PFSK-1 (cell line): Measurements from ENCODE around the gene MAPKBP1.

Experiments
- FOXP2 ChIP-seq: optimal IDR thresholded peaks from 2 replicates; pipeline ENCODE3; 2011; ENCODE audit warnings: borderline replicate concordance, control low read depth, inconsistent platforms; ENCODE audit not compliant: insufficient read depth; ENCODE audit errors: extremely low read length, extremely low read depth
- POLR2AphosphoS5 ChIP-seq: IDR thresholded peaks from 2 replicates; pipeline ENCODE4 v1.6.1; 2012; ENCODE audit warnings: low read depth, mild to moderate bottlenecking, control low read depth, low read length, moderate library complexity
- SIN3A ChIP-seq: IDR thresholded peaks from 2 replicates; pipeline ENCODE4 v1.6.1; 2012; ENCODE audit warnings: mild to moderate bottlenecking, low read length, moderate library complexity, borderline replicate concordance; ENCODE audit not compliant: insufficient read depth
- TAF1 ChIP-seq: IDR thresholded peaks from 2 replicates; pipeline ENCODE4 v1.6.1; 2012; ENCODE audit warnings: low read length, control low read depth, borderline replicate concordance; ENCODE audit not compliant: insufficient read depth
- TF ChIP-seq, protein P1 (sequence below), 2 experiments: IDR thresholded peaks; 2 replicates each; pipeline versions ENCODE4 v1.6.1 to v1.8.0; 2011 to 2012; ENCODE audit warnings: low read depth in 2 of 2, low read length in 2 of 2, control low read depth in 1 of 2, inconsistent platforms in 1 of 2, mild to moderate bottlenecking in 1 of 2, moderate library complexity in 1 of 2; ENCODE audit not compliant: insufficient read depth in 1 of 2

The MAPKBP1 gene

DNA sequence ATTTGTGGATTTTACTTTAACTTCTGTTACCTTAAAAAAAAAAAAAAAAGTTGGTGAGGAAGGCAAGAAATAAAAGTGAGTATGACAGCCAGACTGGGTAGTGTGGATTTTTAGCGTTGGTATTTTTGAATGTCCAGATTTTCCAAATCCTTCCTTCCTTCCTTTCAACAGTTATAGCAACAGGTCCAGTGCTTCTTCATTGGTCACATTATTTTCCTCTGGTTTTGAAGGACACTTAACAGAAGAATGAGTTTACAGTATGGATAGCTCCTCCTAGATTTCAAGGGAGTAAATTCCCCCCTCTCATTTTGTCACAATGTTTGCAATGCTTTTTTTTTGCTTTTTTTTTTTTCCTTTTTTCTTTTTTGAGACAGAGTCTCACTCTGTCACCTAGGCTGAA is 6.4 kb downstream of the MAPKBP1 start:
- TF ChIP-seq POLR2AphosphoS5 (no peak), FOXP2 (no peak), SIN3A (no peak), TAF1 (no peak)
- TF ChIP-seq, protein P1, sequence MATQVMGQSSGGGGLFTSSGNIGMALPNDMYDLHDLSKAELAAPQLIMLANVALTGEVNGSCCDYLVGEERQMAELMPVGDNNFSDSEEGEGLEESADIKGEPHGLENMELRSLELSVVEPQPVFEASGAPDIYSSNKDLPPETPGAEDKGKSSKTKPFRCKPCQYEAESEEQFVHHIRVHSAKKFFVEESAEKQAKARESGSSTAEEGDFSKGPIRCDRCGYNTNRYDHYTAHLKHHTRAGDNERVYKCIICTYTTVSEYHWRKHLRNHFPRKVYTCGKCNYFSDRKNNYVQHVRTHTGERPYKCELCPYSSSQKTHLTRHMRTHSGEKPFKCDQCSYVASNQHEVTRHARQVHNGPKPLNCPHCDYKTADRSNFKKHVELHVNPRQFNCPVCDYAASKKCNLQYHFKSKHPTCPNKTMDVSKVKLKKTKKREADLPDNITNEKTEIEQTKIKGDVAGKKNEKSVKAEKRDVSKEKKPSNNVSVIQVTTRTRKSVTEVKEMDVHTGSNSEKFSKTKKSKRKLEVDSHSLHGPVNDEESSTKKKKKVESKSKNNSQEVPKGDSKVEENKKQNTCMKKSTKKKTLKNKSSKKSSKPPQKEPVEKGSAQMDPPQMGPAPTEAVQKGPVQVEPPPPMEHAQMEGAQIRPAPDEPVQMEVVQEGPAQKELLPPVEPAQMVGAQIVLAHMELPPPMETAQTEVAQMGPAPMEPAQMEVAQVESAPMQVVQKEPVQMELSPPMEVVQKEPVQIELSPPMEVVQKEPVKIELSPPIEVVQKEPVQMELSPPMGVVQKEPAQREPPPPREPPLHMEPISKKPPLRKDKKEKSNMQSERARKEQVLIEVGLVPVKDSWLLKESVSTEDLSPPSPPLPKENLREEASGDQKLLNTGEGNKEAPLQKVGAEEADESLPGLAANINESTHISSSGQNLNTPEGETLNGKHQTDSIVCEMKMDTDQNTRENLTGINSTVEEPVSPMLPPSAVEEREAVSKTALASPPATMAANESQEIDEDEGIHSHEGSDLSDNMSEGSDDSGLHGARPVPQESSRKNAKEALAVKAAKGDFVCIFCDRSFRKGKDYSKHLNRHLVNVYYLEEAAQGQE (IDR thresholded peaks at IDR 0.05; ENCODE audit: insufficient read depth in 1 of 2, low read depth in 2 of 2, low read length in 2 of 2) = no peak

DNA sequence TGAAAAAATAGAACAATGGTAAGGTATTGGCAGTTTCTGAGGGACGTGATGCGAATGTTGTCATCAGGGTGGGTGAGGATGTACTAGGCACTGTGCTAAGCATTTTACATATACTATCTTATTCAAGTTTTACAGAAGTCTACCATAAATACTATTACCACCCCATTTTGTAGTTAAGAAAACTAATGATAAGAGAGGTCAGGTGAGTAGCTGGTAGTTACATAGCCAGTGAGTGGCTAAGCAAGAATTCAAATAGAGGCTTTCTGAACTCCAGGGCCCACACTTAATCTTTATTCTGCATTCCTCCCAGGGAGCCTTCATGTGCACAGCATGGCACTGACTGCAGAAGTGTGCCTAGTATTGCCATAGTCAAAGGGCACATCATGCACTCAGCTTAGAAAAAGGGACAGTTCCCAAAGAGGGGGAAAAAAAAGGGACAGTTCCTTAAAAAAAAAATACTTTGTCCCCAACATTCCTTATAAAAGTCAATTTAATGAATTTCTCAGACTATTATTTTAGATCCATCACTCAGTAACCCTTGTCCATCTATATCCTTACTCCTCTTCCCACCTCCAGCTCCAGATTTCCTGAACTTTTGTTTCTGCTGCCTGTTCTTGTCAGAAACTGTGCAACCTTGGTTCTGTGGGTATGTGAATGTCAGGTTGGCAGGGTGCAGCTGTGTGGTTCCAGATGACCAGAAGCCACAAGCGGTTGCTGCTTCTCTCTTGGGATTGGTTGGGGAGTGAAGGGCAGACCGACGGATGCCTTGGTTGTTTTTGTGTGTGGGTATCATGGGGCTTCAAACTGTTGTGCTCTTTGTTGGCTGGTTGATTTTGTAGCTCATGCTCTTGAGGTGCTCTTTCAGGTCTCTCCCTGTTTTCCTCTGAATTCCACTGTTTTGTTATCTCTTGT is 8.3 kb downstream of the MAPKBP1 start:
- TF ChIP-seq SIN3A = no peak
- no peak for TF ChIP-seq POLR2AphosphoS5
- TF ChIP-seq FOXP2 = no peak
- no peak for TF ChIP-seq TAF1

DNA sequence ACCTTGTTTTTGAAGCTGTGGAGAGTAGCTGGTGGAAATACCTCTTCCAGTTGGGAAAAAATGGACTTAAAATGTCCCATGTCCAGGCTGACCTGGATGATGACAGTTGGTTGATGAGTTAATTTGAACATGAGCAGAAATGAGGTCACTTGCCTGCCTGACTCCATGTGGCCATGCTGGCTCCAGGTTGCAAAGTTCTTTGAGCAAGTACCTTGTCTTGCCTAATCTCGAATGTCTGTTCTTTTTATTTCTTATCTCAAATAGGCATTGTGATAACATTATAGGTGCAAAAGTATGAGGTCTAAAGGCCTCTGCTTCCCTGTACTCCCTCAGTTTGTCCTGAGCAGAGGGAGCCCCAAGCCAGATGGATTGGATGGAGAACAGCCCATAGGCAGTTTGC is 9.0 kb downstream of the MAPKBP1 start:
- TF ChIP-seq, protein P1 (IDR thresholded peaks at IDR 0.05; ENCODE audit: insufficient read depth in 1 of 2, low read depth in 2 of 2, low read length in 2 of 2) = no peak
- no peak for TF ChIP-seq SIN3A
- TF ChIP-seq POLR2AphosphoS5 = no peak
- TF ChIP-seq TAF1 = no peak
- TF ChIP-seq FOXP2 = no peak

DNA sequence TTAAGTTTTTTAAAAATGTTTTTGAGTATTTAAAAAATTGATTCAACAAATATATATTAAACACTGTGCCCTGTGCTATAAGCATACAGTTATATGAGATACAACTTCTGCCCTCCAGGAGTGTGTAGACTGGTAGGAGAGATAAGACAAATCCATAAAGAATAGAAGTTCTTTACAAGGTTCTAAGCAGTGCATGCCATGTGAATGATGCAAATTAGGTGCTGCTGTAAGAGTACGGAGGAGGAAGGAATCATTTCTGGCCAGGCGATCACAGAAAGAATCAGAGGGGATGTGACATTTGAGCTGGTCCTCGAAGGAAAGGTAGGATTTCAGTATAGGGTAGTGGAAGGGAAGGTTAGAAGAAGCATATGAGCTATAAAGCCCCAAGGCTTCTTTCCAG is 14.0 kb downstream of the MAPKBP1 start:
- TF ChIP-seq TAF1 = no peak
- no peak for TF ChIP-seq POLR2AphosphoS5
- TF ChIP-seq FOXP2 = no peak
- TF ChIP-seq, protein P1 (IDR thresholded peaks at IDR 0.05; ENCODE audit: insufficient read depth in 1 of 2, low read depth in 2 of 2, low read length in 2 of 2) = no peak
- TF ChIP-seq SIN3A = no peak

GRCh38 chr15:41789236-41789635 is 15.0 kb downstream of the MAPKBP1 start:
- TF ChIP-seq, protein P1 (IDR thresholded peaks at IDR 0.05; ENCODE audit: insufficient read depth in 1 of 2, low read depth in 2 of 2, low read length in 2 of 2) = no peak
- TF ChIP-seq FOXP2 = no peak
- TF ChIP-seq TAF1 = no peak
- TF ChIP-seq POLR2AphosphoS5 = no peak
